ENCODE measurements around the gene RASSF3.

The RASSF3 gene

DNA sequence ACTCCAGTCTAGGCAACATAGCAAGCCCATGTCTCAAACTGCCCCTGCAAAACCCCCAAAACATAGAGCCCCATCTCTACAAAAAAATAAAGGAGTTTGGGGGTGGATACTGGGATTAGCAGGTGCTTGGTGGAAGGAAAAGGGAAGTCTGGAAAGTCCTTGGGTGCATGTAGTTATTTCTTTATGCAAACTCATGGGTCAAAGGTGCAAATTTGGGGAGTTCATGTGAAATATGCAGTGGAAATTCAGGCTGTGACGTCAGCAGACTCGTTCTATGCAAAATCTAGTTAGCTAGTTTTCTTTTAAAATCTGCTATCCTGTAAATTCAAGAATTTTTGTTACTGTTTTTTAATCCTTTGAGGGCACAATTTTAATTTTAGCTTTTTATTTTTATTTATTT is 97.6 kb downstream of the RASSF3 start:
- Histone ChIP-seq H3K27ac (ENCODE audit: low read depth, low read length, poor library complexity, severe bottlenecking) (no peak overlapping the region), H3K4me3 (ENCODE audit: low read depth, low read length, poor library complexity, severe bottlenecking) (no peak overlapping the region), H3K79me2 (ENCODE audit: insufficient read depth, low read length) (no peaks in the 10 kb centered on the region), H3K9me2 (ENCODE audit: low read depth, low read length) (no peaks in the 10 kb centered on the region), H3K27me3 (ENCODE audit: insufficient read depth, low read length) (no peaks in the 10 kb centered on the region), H3K4me1 (ENCODE audit: insufficient read depth, low read length, severe bottlenecking) (no peaks in the 10 kb centered on the region), H4K20me1 (ENCODE audit: insufficient read depth, low read length) (no peaks in the 10 kb centered on the region), H3F3A (ENCODE audit: insufficient read depth, low read length) (no peaks in the 10 kb centered on the region), H3K9ac (ENCODE audit: low read length) (no peak overlapping the region), H3K4me2 (ENCODE audit: low read length) (no peak overlapping the region), H3K36me3 (ENCODE audit: insufficient read depth, low read length) (no peaks in the 10 kb centered on the region), H3K9me3 (ENCODE audit: low read length) (no peaks in the 10 kb centered on the region), H2AFZ (ENCODE audit: low read length) (no peak overlapping the region)
- TF ChIP-seq, protein P1, sequence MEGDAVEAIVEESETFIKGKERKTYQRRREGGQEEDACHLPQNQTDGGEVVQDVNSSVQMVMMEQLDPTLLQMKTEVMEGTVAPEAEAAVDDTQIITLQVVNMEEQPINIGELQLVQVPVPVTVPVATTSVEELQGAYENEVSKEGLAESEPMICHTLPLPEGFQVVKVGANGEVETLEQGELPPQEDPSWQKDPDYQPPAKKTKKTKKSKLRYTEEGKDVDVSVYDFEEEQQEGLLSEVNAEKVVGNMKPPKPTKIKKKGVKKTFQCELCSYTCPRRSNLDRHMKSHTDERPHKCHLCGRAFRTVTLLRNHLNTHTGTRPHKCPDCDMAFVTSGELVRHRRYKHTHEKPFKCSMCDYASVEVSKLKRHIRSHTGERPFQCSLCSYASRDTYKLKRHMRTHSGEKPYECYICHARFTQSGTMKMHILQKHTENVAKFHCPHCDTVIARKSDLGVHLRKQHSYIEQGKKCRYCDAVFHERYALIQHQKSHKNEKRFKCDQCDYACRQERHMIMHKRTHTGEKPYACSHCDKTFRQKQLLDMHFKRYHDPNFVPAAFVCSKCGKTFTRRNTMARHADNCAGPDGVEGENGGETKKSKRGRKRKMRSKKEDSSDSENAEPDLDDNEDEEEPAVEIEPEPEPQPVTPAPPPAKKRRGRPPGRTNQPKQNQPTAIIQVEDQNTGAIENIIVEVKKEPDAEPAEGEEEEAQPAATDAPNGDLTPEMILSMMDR (IDR thresholded peaks at IDR 0.05; ENCODE audit: low read length): no peak
- TF ChIP-seq EZH2 (IDR thresholded peaks at IDR 0.05; ENCODE audit: borderline replicate concordance, low read length): no peak

DNA sequence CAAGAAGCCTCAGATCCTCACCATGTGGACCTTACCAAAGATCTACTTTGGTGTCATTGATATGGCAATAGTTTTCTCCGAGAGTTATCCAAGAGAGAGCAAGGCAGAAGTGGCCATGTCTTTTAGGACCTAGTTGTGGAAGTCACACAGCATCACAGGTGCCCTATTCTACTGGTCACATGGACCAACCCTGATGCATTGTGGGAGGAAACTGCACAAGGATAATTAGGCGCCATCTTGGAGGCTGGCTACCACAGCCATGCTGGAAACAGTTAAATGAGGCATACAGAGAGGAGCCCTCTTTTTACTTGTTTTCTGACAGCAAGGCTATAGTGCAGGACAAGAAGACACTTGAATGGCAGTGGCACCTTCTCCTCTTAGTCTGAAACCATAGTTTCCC is 99.1 kb downstream of the RASSF3 start:
- H3K36me3 ChIP-seq (ENCODE audit: insufficient read depth, low read length): no peaks in the 10 kb centered on the region
- no peaks in the 10 kb centered on the region for H4K20me1 ChIP-seq (ENCODE audit: insufficient read depth, low read length)
- H3K4me1 ChIP-seq (ENCODE audit: insufficient read depth, low read length, severe bottlenecking): no peaks in the 10 kb centered on the region
- H3K9ac ChIP-seq (ENCODE audit: low read length): no peak overlapping the region
- no peaks in the 10 kb centered on the region for H3K27me3 ChIP-seq (ENCODE audit: insufficient read depth, low read length)
- no peak overlapping the region for H3K4me3 ChIP-seq (ENCODE audit: low read depth, low read length, poor library complexity, severe bottlenecking)
- H2AFZ ChIP-seq (ENCODE audit: low read length): no peak overlapping the region
- no peaks in the 10 kb centered on the region for H3K9me3 ChIP-seq (ENCODE audit: low read length)
- no peaks in the 10 kb centered on the region for H3K9me2 ChIP-seq (ENCODE audit: low read depth, low read length)
- no peak for TF ChIP-seq EZH2 (IDR thresholded peaks at IDR 0.05; ENCODE audit: borderline replicate concordance, low read length)
- TF ChIP-seq, protein P1 (IDR thresholded peaks at IDR 0.05; ENCODE audit: low read length): no peak
- no peaks in the 10 kb centered on the region for H3F3A ChIP-seq (ENCODE audit: insufficient read depth, low read length)
- H3K4me2 ChIP-seq (ENCODE audit: low read length): no peak overlapping the region
- no peak overlapping the region for H3K27ac ChIP-seq (ENCODE audit: low read depth, low read length, poor library complexity, severe bottlenecking)
- no peaks in the 10 kb centered on the region for H3K79me2 ChIP-seq (ENCODE audit: insufficient read depth, low read length)

DNA sequence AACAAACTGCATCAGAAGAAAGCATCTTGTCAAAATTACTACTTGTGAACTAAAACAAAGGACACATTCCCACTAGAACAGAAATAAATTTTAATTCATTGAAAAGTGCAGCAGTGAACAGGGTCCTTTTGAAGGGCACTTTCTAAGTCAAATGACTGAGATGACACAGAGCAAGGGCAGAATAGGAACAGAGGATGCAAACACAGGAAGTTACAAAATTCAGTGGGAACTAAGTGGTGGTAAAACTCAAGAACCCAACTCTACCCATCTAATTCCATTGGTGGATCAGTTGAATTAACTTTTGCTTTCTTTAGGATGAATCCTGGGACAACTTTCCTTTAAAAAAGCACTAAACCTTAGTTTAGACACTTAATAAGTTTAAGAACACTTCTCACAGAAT is 103.1 kb downstream of the RASSF3 start:
- no peak for TF ChIP-seq EZH2 (IDR thresholded peaks at IDR 0.05; ENCODE audit: borderline replicate concordance, low read length)
- TF ChIP-seq, protein P1 (IDR thresholded peaks at IDR 0.05; ENCODE audit: low read length): no peak
- no peaks in the 10 kb centered on the region for H3F3A ChIP-seq (ENCODE audit: insufficient read depth, low read length)
- H3K9me3 ChIP-seq (ENCODE audit: low read length): no peaks in the 10 kb centered on the region
- no peak overlapping the region for H2AFZ ChIP-seq (ENCODE audit: low read length)
- H3K27me3 ChIP-seq (ENCODE audit: insufficient read depth, low read length): no peaks in the 10 kb centered on the region
- no peaks in the 10 kb centered on the region for H3K9me2 ChIP-seq (ENCODE audit: low read depth, low read length)
- no peaks in the 10 kb centered on the region for H3K4me1 ChIP-seq (ENCODE audit: insufficient read depth, low read length, severe bottlenecking)
- no peaks in the 10 kb centered on the region for H3K79me2 ChIP-seq (ENCODE audit: insufficient read depth, low read length)
- H3K27ac ChIP-seq (ENCODE audit: low read depth, low read length, poor library complexity, severe bottlenecking): no peak overlapping the region
- no peak overlapping the region for H3K4me2 ChIP-seq (ENCODE audit: low read length)
- H4K20me1 ChIP-seq (ENCODE audit: insufficient read depth, low read length): no peaks in the 10 kb centered on the region
- H3K36me3 ChIP-seq (ENCODE audit: insufficient read depth, low read length): peaks cover 14% of the 10 kb centered on the region; the same call in 1 of the 2 replicates
- no peak overlapping the region for H3K9ac ChIP-seq (ENCODE audit: low read length)
- H3K4me3 ChIP-seq (ENCODE audit: low read depth, low read length, poor library complexity, severe bottlenecking): no peak overlapping the region
